AG09319 (cell line): ENCODE measurements around the gene ATG4B.

ENCODE experiments used
- DNase-seq: peaks from one replicate; pipeline ENCODE4 v3.0.0-alpha.2; 2010; ENCODE audit warnings: low read depth; ENCODE audit errors: extremely low read depth
- TF ChIP-seq, protein P1 (sequence below): IDR thresholded peaks from 2 replicates; pipeline ENCODE4 v1.5.1; 2011; ENCODE audit warnings: low read depth, mild to moderate bottlenecking, inconsistent platforms, low read length, moderate library complexity

The ATG4B gene

DNA sequence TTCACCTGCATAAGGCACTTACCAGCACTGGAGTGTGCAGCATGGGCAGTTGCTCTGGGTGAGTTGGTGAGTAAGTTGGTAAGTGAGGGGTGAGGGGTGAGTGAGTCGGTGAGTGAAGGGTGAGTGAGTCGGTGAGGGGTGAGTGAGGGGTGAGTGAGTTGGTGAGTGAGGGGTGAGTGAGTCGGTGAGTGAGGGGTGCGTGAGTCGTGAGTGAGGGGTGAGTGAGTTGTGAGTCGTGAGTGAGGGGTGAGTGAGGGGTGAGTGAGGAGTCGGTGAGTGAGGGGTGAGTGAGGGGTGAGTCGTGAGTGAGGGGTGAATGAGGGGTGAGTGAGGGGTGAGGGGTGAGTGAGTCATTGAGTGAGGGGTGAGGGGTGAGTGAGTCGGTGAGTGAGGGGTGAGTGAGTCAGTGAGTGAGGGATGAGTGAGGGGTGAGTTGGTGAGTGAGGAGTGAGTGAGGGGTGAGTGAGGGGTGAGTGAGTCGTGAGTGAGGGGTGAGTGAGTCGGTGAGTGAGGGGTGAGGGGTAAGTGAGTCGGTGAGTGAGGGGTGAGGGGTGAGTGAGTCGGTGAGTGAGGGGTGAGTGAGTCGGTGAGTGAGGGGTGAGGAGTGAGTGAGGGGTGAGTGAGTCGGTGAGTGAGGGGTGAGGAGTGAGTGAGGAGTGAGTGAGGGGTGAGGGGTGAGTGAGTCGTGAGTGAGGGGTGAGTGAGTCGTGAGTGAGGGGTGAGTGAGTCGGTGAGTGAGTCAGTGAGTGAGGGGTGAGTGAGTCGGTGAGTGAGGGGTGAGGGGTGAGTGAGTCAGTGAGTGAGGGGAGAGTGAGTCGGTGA, 17.7 kb upstream of the ATG4B start:
- TF ChIP-seq, protein P1, sequence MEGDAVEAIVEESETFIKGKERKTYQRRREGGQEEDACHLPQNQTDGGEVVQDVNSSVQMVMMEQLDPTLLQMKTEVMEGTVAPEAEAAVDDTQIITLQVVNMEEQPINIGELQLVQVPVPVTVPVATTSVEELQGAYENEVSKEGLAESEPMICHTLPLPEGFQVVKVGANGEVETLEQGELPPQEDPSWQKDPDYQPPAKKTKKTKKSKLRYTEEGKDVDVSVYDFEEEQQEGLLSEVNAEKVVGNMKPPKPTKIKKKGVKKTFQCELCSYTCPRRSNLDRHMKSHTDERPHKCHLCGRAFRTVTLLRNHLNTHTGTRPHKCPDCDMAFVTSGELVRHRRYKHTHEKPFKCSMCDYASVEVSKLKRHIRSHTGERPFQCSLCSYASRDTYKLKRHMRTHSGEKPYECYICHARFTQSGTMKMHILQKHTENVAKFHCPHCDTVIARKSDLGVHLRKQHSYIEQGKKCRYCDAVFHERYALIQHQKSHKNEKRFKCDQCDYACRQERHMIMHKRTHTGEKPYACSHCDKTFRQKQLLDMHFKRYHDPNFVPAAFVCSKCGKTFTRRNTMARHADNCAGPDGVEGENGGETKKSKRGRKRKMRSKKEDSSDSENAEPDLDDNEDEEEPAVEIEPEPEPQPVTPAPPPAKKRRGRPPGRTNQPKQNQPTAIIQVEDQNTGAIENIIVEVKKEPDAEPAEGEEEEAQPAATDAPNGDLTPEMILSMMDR = no peak
- no peak for DNase-seq

DNA sequence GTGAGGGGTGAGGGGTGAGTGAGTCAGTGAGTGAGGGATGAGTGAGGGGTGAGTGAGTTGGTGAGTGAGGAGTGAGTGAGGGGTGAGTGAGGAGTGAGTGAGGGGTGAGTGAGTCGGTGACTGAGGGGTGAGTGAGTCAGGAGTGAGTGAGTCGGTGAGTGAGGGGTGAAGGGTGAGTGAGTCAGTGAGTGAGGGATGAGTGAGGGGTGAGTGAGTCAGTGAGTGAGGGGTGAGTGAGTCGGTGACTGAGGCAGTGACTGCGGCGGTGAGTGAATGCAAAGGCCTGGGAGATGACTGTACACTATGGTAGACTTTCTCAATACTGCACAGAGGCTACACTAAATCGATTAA, 17.1 kb upstream of the ATG4B start:
- DNase-seq = no peak
- TF ChIP-seq, protein P1 = no peak

DNA sequence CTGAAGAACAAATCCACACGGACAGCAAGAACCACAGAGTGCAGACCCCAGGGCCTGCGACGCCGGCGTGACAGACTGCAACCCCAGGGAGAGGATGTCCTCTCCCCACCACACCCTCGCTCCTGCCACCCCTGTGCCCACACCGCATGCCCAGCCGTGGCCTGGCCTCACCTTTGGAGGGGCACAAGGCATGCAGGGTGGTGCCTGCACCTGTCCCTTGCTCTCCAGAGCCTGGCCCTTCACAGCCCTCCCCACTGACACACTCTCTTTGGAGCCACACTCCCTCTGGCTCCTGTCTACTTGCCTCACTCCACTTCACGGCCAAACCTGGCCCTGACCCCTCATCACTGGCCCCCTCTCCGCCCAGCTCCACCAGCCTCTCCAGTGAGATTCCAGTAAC, 9.8 kb upstream of the ATG4B start:
- TF ChIP-seq, protein P1 = no peak
- no peak for DNase-seq

DNA sequence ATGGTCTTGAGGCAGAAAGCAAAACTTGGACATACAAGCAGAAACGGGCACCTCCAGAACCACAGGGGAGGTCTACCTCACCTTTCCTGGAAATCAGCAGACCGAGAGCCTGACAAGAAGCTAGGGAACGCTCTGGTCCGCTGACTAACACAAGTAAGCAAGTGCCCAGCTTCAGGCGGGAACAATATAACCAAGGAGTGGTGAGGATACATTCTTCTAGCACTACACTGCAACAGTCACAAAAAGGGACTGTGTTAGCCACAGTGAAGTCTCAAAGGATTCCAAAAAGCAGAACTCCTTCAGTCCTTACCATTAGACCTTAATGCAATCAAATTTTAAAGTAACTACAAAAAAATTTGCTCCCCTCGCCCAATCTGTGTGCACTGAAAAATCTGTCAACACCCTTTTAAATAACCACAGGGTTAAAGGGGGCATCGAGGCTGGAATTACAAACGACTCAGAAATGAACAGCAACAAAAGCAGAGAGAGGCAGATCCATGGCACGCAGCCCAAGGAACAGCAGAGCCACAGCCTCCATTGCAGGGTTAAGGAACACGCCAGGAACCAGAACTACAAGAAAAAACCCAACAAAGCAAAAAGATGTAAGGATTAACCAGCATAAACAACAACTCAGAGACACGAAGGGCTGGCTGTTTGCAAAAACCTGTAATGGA, 7.6 kb upstream of the ATG4B start:
- DNase-seq = no peak
- TF ChIP-seq, protein P1 = no peak

DNA sequence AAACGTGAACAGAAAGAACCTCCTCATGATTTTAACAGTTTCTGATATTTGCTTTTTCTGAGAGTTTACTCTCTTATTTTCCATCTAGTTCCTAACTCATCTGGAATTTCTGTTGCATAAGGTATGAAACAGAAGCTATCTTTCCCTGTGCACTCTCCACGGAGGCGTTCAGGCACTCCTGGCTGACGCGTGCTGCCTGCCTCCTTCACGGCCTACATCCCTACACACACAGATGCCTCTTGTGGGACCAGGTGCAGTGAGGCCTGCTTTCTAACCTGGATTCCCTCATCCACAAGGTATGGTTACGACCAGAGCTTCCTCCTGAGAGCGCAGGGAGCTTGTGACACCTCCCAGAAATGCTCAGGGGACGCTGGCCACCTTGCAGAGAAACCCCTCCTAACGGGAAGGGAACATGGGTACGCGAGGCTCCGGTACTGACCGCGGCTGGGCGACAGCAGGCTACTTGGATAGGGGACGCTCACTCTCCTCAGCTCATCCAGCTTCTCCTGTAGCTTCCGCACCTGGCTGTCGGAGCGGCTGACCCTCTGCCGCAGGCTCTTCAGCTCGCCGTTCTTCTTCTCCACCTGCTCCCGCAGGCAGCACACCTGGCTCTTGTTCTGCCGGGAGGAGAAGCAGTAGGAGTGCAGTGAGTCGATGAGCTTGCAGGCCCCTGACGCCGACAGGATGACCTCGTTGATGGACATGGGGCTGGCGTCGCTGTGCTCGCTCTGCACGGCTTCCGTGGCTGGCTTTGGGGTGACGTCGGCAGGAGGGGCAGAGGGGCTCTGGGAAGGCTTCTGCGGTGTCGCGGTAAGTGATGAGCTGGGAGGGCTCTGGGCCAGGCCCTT, 4.8 kb upstream of the ATG4B start:
- no peak for DNase-seq
- TF ChIP-seq, protein P1 = no peak

DNA sequence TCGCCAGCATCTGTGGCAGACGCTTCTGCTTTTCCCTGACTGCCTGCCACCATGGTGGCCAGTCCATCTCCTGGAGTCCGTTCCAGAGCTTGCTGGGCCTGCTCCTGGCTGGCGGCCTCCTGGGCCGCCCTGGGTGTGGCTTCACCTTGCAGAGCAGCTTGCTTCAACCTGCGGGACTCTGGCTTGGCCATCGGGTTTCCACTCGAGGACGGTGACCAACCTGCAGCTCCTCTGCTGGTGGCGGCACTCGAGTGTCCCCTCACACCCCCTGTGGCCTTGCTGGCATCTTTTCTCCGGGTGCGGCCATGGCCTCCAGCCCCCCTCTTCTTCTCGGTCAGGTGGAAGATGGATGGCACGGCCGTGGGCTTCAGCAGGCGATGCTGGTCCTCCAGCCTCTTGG, 3.9 kb upstream of the ATG4B start:
- DNase-seq = no peak
- TF ChIP-seq, protein P1 = no peak
